ENCODE data around the gene CRYBA4.

The CRYBA4 gene

GRCh38 chr22:26620197-26620596, 1.6 kb upstream of the CRYBA4 start:
- DNase-seq (ENCODE audit: extremely low read depth in 1 of 2, low read depth in 1 of 2) = no peak

GRCh38 chr22:26623984-26624383, 2.2 kb downstream of the CRYBA4 start:
- no peak for DNase-seq (ENCODE audit: extremely low read depth in 1 of 2, low read depth in 1 of 2)

GRCh38 chr22:26624803-26625202, 3.0 kb downstream of the CRYBA4 start:
- DNase-seq (ENCODE audit: extremely low read depth in 1 of 2, low read depth in 1 of 2) = no peak

GRCh38 chr22:26629988-26630761, 8.4 kb downstream of the CRYBA4 start:
- no peak for DNase-seq (ENCODE audit: extremely low read depth in 1 of 2, low read depth in 1 of 2)

- DNase-seq (ENCODE audit: extremely low read depth in 1 of 2, low read depth in 1 of 2) = no peak
These were observed 9.5 kb downstream of the CRYBA4 start for GRCh38 chr22:26631282-26631681.

- DNase-seq (ENCODE audit: extremely low read depth in 1 of 2, low read depth in 1 of 2) = no peak
These were observed 10.8 kb downstream of the CRYBA4 start for GRCh38 chr22:26632422-26633155.

- DNase-seq (ENCODE audit: extremely low read depth in 1 of 2, low read depth in 1 of 2) = no peak
These were observed 12.4 kb downstream of the CRYBA4 start for GRCh38 chr22:26634189-26634588.

- no peak for DNase-seq (ENCODE audit: extremely low read depth in 1 of 2, low read depth in 1 of 2)
These were observed 13.4 kb downstream of the CRYBA4 start for GRCh38 chr22:26635117-26635516.

GRCh38 chr22:26636296-26636695, 14.5 kb downstream of the CRYBA4 start:
- no peak for DNase-seq (ENCODE audit: extremely low read depth in 1 of 2, low read depth in 1 of 2)

GRCh38 chr22:26642465-26643417, 21.0 kb downstream of the CRYBA4 start:
- DNase-seq (ENCODE audit: extremely low read depth in 1 of 2, low read depth in 1 of 2) = peak; percentile 77 to 88

GRCh38 chr22:26643418-26644100, 21.8 kb downstream of the CRYBA4 start:
- DNase-seq (ENCODE audit: extremely low read depth in 1 of 2, low read depth in 1 of 2) = no peak

GRCh38 chr22:26646158-26646557, 24.4 kb downstream of the CRYBA4 start:
- DNase-seq (ENCODE audit: extremely low read depth in 1 of 2, low read depth in 1 of 2) = no peak

GRCh38 chr22:26648011-26648497, 26.3 kb downstream of the CRYBA4 start:
- DNase-seq (ENCODE audit: extremely low read depth in 1 of 2, low read depth in 1 of 2) = no peak

- no peak for DNase-seq (ENCODE audit: extremely low read depth in 1 of 2, low read depth in 1 of 2)
These were observed 27.0 kb downstream of the CRYBA4 start for GRCh38 chr22:26648528-26649388.

- no peak for DNase-seq (ENCODE audit: extremely low read depth in 1 of 2, low read depth in 1 of 2)
These were observed 29.1 kb downstream of the CRYBA4 start for GRCh38 chr22:26650722-26651421.

- no peak for DNase-seq (ENCODE audit: extremely low read depth in 1 of 2, low read depth in 1 of 2)
These were observed 30.1 kb downstream of the CRYBA4 start for GRCh38 chr22:26651815-26652214.

- peak in 1 of 2 donors; percentile 53 for DNase-seq (ENCODE audit: extremely low read depth in 1 of 2, low read depth in 1 of 2)
These were observed 35.4 kb downstream of the CRYBA4 start, which contains the start of gene MIAT for GRCh38 chr22:26656891-26657851. MIAT (plus strand) TSS chr22:26657588.

GRCh38 chr22:26658161-26658560, 36.4 kb downstream of the CRYBA4 start:
- DNase-seq (ENCODE audit: extremely low read depth in 1 of 2, low read depth in 1 of 2) = no peak
